PC-9 (cell line): Measurements from ENCODE around the gene MESP2. TPM values are rescaled to one million over a fixed set of nuclear protein-coding genes. Genes with fewer than 3 reads are reported as not detected.
"Not testable (repeated sequence)": the region's sequence is repeated elsewhere in the genome, so short reads cannot be mapped to it uniquely, and the experiment has no call there.

Experiments used
- BruUV-seq: library from RNA; stranded (reverse); fragments of 400-500 nt; replicated peaks from 2 replicates; lab custom pipeline; 2021; lab: Mats Ljungman, UMichigan
- CTCF ChIA-PET: fragments of 300-600 bp; sonication (Branson Sonifier 250); formaldehyde crosslinking; loops from one replicate; lab custom pipeline; 2022; ENCODE audit warnings: antibody characterized with exemption; lab: Charles Lee
- POLR2A ChIA-PET: fragments of 300-600 bp; sonication (Branson Sonifier 250); formaldehyde crosslinking; loops from one replicate; lab custom pipeline; 2022; ENCODE audit warnings: antibody characterized with exemption; ENCODE audit not compliant: unreplicated experiment; lab: Charles Lee
- DNase-seq, 2 experiments: peaks; one replicate each; pipeline versions ENCODE4 v3.0.0 to v3.0.0-alpha.2; 2015 to 2022; ENCODE audit warnings: mixed read lengths in 1 of 2
- H2AFZ ChIP-seq: fragments of 200-600 bp; sonication (generic); 2 replicates; pipeline ENCODE4 v1.8.1; 2017; ENCODE audit warnings: antibody characterized with exemption
- H3F3A ChIP-seq: fragments of 200-600 bp; sonication (generic); 2 replicates; pipeline ENCODE4 v1.8.1; 2017; ENCODE audit warnings: antibody characterized with exemption, mild to moderate bottlenecking, low read depth; ENCODE audit not compliant: insufficient read depth
- H3K27ac ChIP-seq: fragments of 200-600 bp; sonication (generic); 2 replicates; pipeline ENCODE4 v1.6.1; 2016; ENCODE audit warnings: mixed run types
- H3K27me3 ChIP-seq: fragments of 200-600 bp; sonication (generic); 2 replicates; pipeline ENCODE4 v1.6.1; 2016; ENCODE audit warnings: low read depth, mixed run types; ENCODE audit not compliant: insufficient read depth
- H3K36me3 ChIP-seq: fragments of 200-600 bp; sonication (generic); 2 replicates; pipeline ENCODE4 v1.6.1; 2016; ENCODE audit warnings: low read depth, mixed run types
- H3K4me1 ChIP-seq: fragments of 200-600 bp; sonication (generic); replicated peaks from 2 replicates; pipeline ENCODE4 v1.6.1; 2016; ENCODE audit warnings: mixed run types; ENCODE audit not compliant: insufficient read depth
- H3K4me2 ChIP-seq: fragments of 200-600 bp; sonication (generic); 2 replicates; pipeline ENCODE4 v1.6.1; 2017; ENCODE audit warnings: mixed run types
- H3K4me3 ChIP-seq: fragments of 200-600 bp; sonication (generic); 2 replicates; pipeline ENCODE4 v1.6.1; 2016; ENCODE audit warnings: mixed run types
- H3K79me2 ChIP-seq: fragments of 200-600 bp; sonication (generic); 2 replicates; pipeline ENCODE4 v1.6.1; 2017; ENCODE audit warnings: low read depth, mixed run types
- H3K9me2 ChIP-seq: fragments of 200-600 bp; sonication (generic); 2 replicates; pipeline ENCODE4 v1.8.1; 2017; ENCODE audit warnings: mild to moderate bottlenecking; ENCODE audit not compliant: insufficient read depth
- H3K9me3 ChIP-seq: fragments of 200-600 bp; sonication (generic); 2 replicates; pipeline ENCODE4 v1.8.1; 2016; ENCODE audit warnings: low read depth; ENCODE audit not compliant: insufficient read depth
- H4K20me1 ChIP-seq: fragments of 200-600 bp; sonication (generic); 2 replicates; pipeline ENCODE4 v1.8.1; 2017; ENCODE audit not compliant: insufficient read depth
- CTCF ChIP-seq: fragments of 200-600 bp; sonication (generic); conservative IDR thresholded peaks from 2 replicates; pipeline ENCODE4 v1.6.1; 2017; ENCODE audit warnings: mixed run types, antibody characterized with exemption, mild to moderate bottlenecking, moderate library complexity
- EZH2 ChIP-seq: fragments of 200-600 bp; sonication (generic); IDR thresholded peaks from 2 replicates; pipeline ENCODE4 v1.8.0; 2017; ENCODE audit warnings: antibody characterized with exemption, low read depth
- intact Hi-C: fragments of 100-400 bp; cut with micrococcal nuclease; formaldehyde crosslinking; loops from one replicate; pipeline ENCODE4 v1.10.0; 2022; ENCODE audit not compliant: unreplicated experiment
- total RNA-seq: library from RNA; stranded (reverse); gene quantifications from 2 replicates; pipeline ENCODE4 v1.2.3, GENCODE V29; 2021

The MESP2 gene
- total RNA-seq, 1 experiment from 2014 or later, result 1.3 TPM

DNA sequence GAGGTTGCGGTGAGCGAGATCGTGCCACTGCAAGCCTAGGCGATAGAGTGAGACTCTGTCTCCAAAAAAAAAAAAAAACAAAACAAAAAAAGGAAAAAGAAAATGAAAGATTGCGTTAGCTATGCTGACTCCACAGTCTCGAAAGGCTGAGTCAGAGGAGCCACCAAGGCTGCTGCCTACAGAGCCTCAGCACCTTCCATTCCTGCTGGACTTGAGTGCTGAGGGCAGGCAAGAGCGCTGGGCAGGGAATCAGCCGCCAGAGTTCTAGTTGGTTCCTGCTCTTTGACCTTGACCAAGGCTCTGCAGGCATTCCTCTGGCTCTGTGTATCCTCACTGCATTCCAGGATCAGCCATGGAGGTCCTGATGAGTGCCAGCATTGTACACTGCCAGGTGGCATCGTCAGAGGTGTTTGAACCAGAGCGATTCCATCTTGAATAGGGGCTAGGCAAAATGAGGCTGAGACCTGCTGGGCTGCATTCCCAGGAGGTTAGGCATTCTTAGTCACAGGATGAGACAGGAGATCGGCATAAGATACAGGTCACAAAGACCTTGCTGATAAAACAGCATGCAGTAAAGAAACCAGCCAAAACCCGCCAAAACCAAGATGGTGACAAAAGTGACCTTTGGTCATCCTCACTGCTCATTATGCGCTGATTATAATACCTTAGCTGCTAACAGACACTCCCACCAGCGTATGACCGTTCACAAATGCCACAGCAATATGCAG lies 5.9 kb downstream of the MESP2 start:
- H2AFZ ChIP-seq, result 0 out of 2 replicates have a peak overlapping the region, but pooled peaks have one; percentile 15
- no peak for TF ChIP-seq EZH2
- TF ChIP-seq CTCF, result no peak
- peaks cover 76% of the 10 kb centered on the region for H3K4me1 ChIP-seq
- ChIA-PET CTCF (interaction anchor here (1.2 to 1.9 kb wide), 2 partner anchors 21 to 55 kb away, joined by 5 to 8 read pairs (median 5); no protein-coding TSS in a partner anchor), POLR2A (interaction anchor here (0.7 to 1.5 kb wide), 2 partner anchors 21 to 54 kb away, joined by 4 read pairs; no protein-coding TSS in a partner anchor)
- no peaks in the 10 kb centered on the region for H4K20me1 ChIP-seq
- H3K9me3 ChIP-seq, result no peaks in the 10 kb centered on the region
- H3F3A ChIP-seq, result peaks cover 69% of the 10 kb centered on the region
- peak overlapping the region; percentile 96 for H3K27ac ChIP-seq
- H3K4me3 ChIP-seq, result no peak overlapping the region
- DNase-seq, result peak; percentile 91 to 96
- no peaks in the 10 kb centered on the region for H3K9me2 ChIP-seq
- peaks cover 5% of the 10 kb centered on the region; the same call in 1 of the 2 replicates for H3K36me3 ChIP-seq
- no peaks in the 10 kb centered on the region for H3K79me2 ChIP-seq
- no peaks in the 10 kb centered on the region for H3K27me3 ChIP-seq
- BruUV-seq, result TSS peak; percentile 63
- intact Hi-C loops, result loop anchor here (1.0 kb wide), 1 partner anchor 21 kb away; no protein-coding TSS in a partner anchor
- H3K4me2 ChIP-seq, result peak overlapping the region; percentile 63

GRCh38 chr15:89782619-89782950 lies 6.5 kb downstream of the MESP2 start:
- Histone ChIP-seq H3K4me1 (peaks cover 76% of the 10 kb centered on the region), H3K27ac (peak overlapping the region; percentile 96), H3K4me2 (peak overlapping the region; percentile 52), H3K36me3 (peaks cover 11% of the 10 kb centered on the region), H3F3A (peaks cover 75% of the 10 kb centered on the region)
- H3K9me3 ChIP-seq, DNase-seq, H3K4me3 ChIP-seq, H3K27me3 ChIP-seq, intact Hi-C loops, H4K20me1 ChIP-seq, H3K79me2 ChIP-seq, BruUV-seq, H2AFZ ChIP-seq, H3K9me2 ChIP-seq: not testable (repeated sequence)
- ChIA-PET POLR2A (interaction anchor here (0.6 to 1.5 kb wide), 3 partner anchors 15 to 54 kb away, joined by 4 to 9 read pairs (median 4); no protein-coding TSS in a partner anchor), CTCF (interaction anchor here (0.7 to 1.7 kb wide), 3 partner anchors 21 to 92 kb away, joined by 3 to 6 read pairs (median 5); partner anchors contain the start of gene ANPEP)

GRCh38 chr15:89783111-89783860 lies 7.2 kb downstream of the MESP2 start:
- peaks cover 18% of the 10 kb centered on the region for H3K36me3 ChIP-seq

More at GRCh38 chr15:89783111-89783860, 7.2 kb downstream of the MESP2 start:
- ChIA-PET POLR2A (interaction anchor here (0.5 to 0.6 kb wide), 4 partner anchors 15 to 130 kb away, joined by 3 to 9 read pairs (median 4); no protein-coding TSS in a partner anchor), CTCF (interaction anchor here (0.7 to 1.7 kb wide), 3 partner anchors 22 to 92 kb away, joined by 3 to 6 read pairs (median 5); partner anchors contain the start of gene ANPEP)
- no peaks in the 10 kb centered on the region for H3K27me3 ChIP-seq
- peaks cover 76% of the 10 kb centered on the region for H3K4me1 ChIP-seq
- peak overlapping the region; percentile 52; the same call in 1 of the 2 replicates for H3K4me2 ChIP-seq
- H4K20me1 ChIP-seq, result no peaks in the 10 kb centered on the region
- peaks cover 82% of the 10 kb centered on the region for H3F3A ChIP-seq
- no peak overlapping the region for H2AFZ ChIP-seq
- no peaks in the 10 kb centered on the region for H3K79me2 ChIP-seq
- TF ChIP-seq CTCF (no peak), EZH2 (no peak)
- no peak overlapping the region for H3K4me3 ChIP-seq
- no TSS peak for BruUV-seq
- intact Hi-C loops, result no loop called here
- DNase-seq, result peak; percentile 51 to 55
- peak overlapping the region; percentile 96 for H3K27ac ChIP-seq
- H3K9me3 ChIP-seq, result no peaks in the 10 kb centered on the region
- no peaks in the 10 kb centered on the region for H3K9me2 ChIP-seq
